HEK293 (cell line): Measurements from ENCODE around the gene ZDHHC1.
"Not testable (repeated sequence)": the region's sequence is repeated elsewhere in the genome, so short reads cannot be mapped to it uniquely, and the experiment has no call there.

Experiments
- CTCF ChIP-seq: fragments of 450-650 bp; formaldehyde crosslinking; IDR thresholded peaks from 2 replicates; pipeline ENCODE4 v1.5.1; 2016; ENCODE audit warnings: missing biosample characterization, missing genetic modification characterization
- ELK4 ChIP-seq: IDR thresholded peaks from 2 replicates; pipeline ENCODE4 v1.6.1; 2011; ENCODE audit warnings: mild to moderate bottlenecking, low read depth, low read length, borderline replicate concordance
- MYNN ChIP-seq: fragments of 450-650 bp; formaldehyde crosslinking; IDR thresholded peaks from 2 replicates; pipeline ENCODE4 v1.5.1; 2016; ENCODE audit warnings: missing biosample characterization, missing genetic modification characterization, borderline replicate concordance
- PATZ1 ChIP-seq: fragments of 450-650 bp; formaldehyde crosslinking; IDR thresholded peaks from 2 replicates; pipeline ENCODE4 v1.5.1; 2016; ENCODE audit warnings: missing biosample characterization, missing genetic modification characterization
- REST ChIP-seq: fragments of 450-650 bp; formaldehyde crosslinking; IDR thresholded peaks from 2 replicates; pipeline ENCODE4 v1.5.1; 2016; ENCODE audit warnings: missing biosample characterization, missing genetic modification characterization
- SP2 ChIP-seq: fragments of 450-650 bp; formaldehyde crosslinking; IDR thresholded peaks from 2 replicates; pipeline ENCODE4 v1.5.1; 2016; ENCODE audit warnings: missing biosample characterization, missing genetic modification characterization
- ZBTB10 ChIP-seq: fragments of 450-650 bp; formaldehyde crosslinking; IDR thresholded peaks from 2 replicates; pipeline ENCODE4 v1.5.1; 2016; ENCODE audit warnings: missing biosample characterization, missing genetic modification characterization
- ZBTB49 ChIP-seq: fragments of 450-650 bp; formaldehyde crosslinking; IDR thresholded peaks from 2 replicates; pipeline ENCODE4 v1.5.1; 2016; ENCODE audit warnings: missing biosample characterization, missing genetic modification characterization, low read depth
- ZNF138 ChIP-seq: fragments of 450-650 bp; formaldehyde crosslinking; IDR thresholded peaks from 2 replicates; pipeline ENCODE4 v1.5.1; 2016; ENCODE audit warnings: missing biosample characterization, missing genetic modification characterization, borderline replicate concordance
- ZNF174 ChIP-seq: fragments of 450-650 bp; formaldehyde crosslinking; IDR thresholded peaks from 2 replicates; pipeline ENCODE4 v1.5.0; 2017; ENCODE audit warnings: missing biosample characterization, mild to moderate bottlenecking, missing genetic modification characterization
- ZNF423 ChIP-seq: fragments of 450-650 bp; formaldehyde crosslinking; IDR thresholded peaks from 2 replicates; pipeline ENCODE4 v1.5.1; 2016; ENCODE audit warnings: missing biosample characterization, missing genetic modification characterization
- ZNF529 ChIP-seq: fragments of 450-650 bp; formaldehyde crosslinking; IDR thresholded peaks from 2 replicates; pipeline ENCODE4 v1.5.1; 2017; ENCODE audit warnings: missing genetic modification characterization, missing biosample characterization; ENCODE audit not compliant: insufficient replicate concordance
- ZNF580 ChIP-seq: fragments of 450-650 bp; formaldehyde crosslinking; IDR thresholded peaks from 2 replicates; pipeline ENCODE4 v1.5.1; 2016; ENCODE audit warnings: missing biosample characterization, missing genetic modification characterization
- ZNF830 ChIP-seq: fragments of 450-650 bp; IDR thresholded peaks from 2 replicates; pipeline ENCODE4 v1.5.0; 2018; ENCODE audit warnings: missing biosample characterization, missing genetic modification characterization, low read depth, mild to moderate bottlenecking, moderate library complexity

GRCh38 chr16:67415421-67415820 is 856 bp downstream of the ZDHHC1 start:
- TF ChIP-seq ZBTB49; ZNF138; ZNF529 (tag by site-specific recombination); PATZ1 (tag by site-specific recombination); ZNF423; ELK4; CTCF (tag by site-specific recombination); SP2 (tag by site-specific recombination); ZNF830 (tag by site-specific recombination); ZNF580; ZNF174 (tag by site-specific recombination); MYNN (tag by site-specific recombination); REST (tag by site-specific recombination); ZBTB10 (tag by site-specific recombination): not testable (repeated sequence)
